VCaP (cell line): Measurements from ENCODE around the gene CSRP1.
"Not testable (repeated sequence)": the region's sequence is repeated elsewhere in the genome, so short reads cannot be mapped to it uniquely, and the experiment has no call there.

Experiments used
- H3K27ac ChIP-seq: fragments of 450-650 bp; 2 replicates; pipeline ENCODE4 v1.5.1; 2017
- TF ChIP-seq, protein P1 (sequence below): fragments of 450-650 bp; conservative IDR thresholded peaks from 2 replicates; pipeline ENCODE4 v1.5.1; 2017; ENCODE audit warnings: mild to moderate bottlenecking, moderate library complexity

Gene CSRP1

GRCh38 chr1:201498621-201499020 lies 8.3 kb downstream of the CSRP1 start:
- H3K27ac ChIP-seq = no peak overlapping the region
- TF ChIP-seq, protein P1, sequence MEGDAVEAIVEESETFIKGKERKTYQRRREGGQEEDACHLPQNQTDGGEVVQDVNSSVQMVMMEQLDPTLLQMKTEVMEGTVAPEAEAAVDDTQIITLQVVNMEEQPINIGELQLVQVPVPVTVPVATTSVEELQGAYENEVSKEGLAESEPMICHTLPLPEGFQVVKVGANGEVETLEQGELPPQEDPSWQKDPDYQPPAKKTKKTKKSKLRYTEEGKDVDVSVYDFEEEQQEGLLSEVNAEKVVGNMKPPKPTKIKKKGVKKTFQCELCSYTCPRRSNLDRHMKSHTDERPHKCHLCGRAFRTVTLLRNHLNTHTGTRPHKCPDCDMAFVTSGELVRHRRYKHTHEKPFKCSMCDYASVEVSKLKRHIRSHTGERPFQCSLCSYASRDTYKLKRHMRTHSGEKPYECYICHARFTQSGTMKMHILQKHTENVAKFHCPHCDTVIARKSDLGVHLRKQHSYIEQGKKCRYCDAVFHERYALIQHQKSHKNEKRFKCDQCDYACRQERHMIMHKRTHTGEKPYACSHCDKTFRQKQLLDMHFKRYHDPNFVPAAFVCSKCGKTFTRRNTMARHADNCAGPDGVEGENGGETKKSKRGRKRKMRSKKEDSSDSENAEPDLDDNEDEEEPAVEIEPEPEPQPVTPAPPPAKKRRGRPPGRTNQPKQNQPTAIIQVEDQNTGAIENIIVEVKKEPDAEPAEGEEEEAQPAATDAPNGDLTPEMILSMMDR = no peak

GRCh38 chr1:201497935-201498509 lies 8.9 kb downstream of the CSRP1 start:
- TF ChIP-seq, protein P1 = no peak
- H3K27ac ChIP-seq = no peak overlapping the region

GRCh38 chr1:201496296-201496690 lies 10.6 kb downstream of the CSRP1 start:
- H3K27ac ChIP-seq = no peak overlapping the region
- TF ChIP-seq, protein P1 = no peak

- TF ChIP-seq, protein P1 = no peak
- no peak overlapping the region for H3K27ac ChIP-seq
Observed at GRCh38 chr1:201495551-201496295, 11.2 kb downstream of the CSRP1 start.

DNA sequence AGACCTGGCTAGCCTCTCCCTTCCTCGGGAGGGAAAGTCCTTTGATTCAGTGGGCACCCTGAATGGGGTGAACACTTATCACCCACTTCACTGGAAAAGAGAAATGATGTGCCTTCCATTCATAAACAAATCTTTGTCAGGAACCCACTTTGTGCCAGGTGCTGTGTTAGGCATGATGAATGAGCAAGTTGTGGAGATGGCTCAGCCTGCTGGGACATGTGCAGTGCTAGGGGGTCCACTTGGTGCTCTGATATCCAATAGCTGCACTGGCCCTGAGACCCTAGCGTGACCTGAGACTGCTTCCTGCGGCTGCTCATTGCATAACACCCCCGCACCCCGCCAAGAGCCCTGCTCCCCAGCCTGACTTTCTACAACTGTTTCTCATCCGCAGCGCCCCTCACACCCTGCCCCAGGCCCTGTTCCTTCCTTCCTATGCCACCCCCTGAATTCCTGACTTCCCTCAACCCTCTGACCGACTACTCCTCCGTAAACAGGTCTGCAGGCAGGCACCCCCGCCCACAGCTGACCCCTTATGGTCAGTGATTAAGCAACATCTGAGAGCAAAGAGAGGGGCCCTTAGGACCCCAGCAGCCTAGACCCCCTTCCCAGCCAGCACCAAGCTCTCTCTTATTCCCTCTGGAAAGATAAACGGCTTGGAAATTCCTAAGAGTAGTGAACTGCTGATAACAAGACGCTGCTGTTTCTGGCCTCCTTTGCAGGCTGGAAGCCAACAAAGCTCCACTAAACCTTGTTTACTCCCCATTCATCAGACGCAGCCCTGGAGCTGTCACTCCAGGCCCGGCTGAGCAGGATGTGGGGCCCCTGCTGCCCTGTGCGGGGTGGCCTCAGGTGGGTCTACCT lies 12.9 kb downstream of the CSRP1 start:
- TF ChIP-seq, protein P1 = no peak
- H3K27ac ChIP-seq = no peak overlapping the region

GRCh38 chr1:201493026-201493656 lies 13.8 kb downstream of the CSRP1 start:
- H3K27ac ChIP-seq = not testable (repeated sequence)

DNA sequence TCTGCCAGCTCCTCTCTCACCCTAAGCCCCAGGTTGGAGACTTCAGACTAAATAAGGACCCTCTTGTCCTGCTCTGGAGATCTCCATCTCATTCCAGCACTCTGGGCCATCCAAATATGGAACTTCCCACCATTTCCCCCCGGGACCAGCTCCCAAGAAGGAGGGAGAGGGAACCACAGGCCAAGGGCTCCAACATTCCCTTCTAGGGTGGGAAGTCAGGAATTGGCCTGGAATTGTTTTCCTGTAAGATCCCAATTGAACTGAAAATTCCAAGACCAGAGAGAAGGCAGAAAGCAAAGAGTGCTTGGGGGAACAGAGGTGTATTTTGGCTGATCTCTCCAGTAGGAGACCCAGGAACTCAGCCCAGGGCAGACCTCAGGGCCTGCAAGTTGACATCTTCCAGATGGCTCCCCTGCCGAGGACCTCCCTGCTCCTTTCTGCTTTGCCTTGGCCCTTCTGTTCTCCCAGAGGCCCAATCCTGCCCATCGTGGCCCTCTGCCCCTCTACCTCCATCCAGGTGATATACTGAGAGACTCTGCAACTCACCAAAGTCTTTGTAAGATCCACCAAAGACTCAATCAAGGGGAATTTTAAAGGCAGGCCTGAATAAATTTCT lies 14.9 kb downstream of the CSRP1 start:
- H3K27ac ChIP-seq = no peak overlapping the region
- TF ChIP-seq, protein P1 = no peak
